HFFc6 (cell line): Measurements from ENCODE around the gene FAM20C. TPM values are rescaled to one million over a fixed set of nuclear protein-coding genes. Genes with fewer than 3 reads are reported as not detected.

ENCODE experiments used
- DNase-seq: peaks from one replicate; pipeline ENCODE4 v3.0.0-alpha.2; 2018
- H3K27ac Mint-ChIP-seq: 2 replicates; pipeline ENCODE4 v1.8.0; 2020; ENCODE audit warnings: mild to moderate bottlenecking, mixed read lengths
- H3K27me3 Mint-ChIP-seq: 2 replicates; pipeline ENCODE4 v1.8.0; 2021; ENCODE audit warnings: mild to moderate bottlenecking, moderate library complexity, mixed read lengths; ENCODE audit not compliant: insufficient read depth
- H3K36me3 Mint-ChIP-seq: 2 replicates; pipeline ENCODE4 v1.8.0; 2021; ENCODE audit warnings: low read depth, mixed read lengths
- H3K4me1 Mint-ChIP-seq: 2 replicates; pipeline ENCODE4 v1.8.0; 2020; ENCODE audit warnings: low read depth, mixed read lengths
- H3K4me3 Mint-ChIP-seq: 2 replicates; pipeline ENCODE4 v1.8.0; 2020; ENCODE audit warnings: mild to moderate bottlenecking, moderate library complexity, mixed read lengths
- H3K9me3 Mint-ChIP-seq: 2 replicates; pipeline ENCODE4 v1.8.0; 2020; ENCODE audit warnings: mild to moderate bottlenecking, mixed read lengths
- total RNA-seq, 6 experiments: library from RNA; stranded (reverse); fragmentation: NEBNext Ultra II Directional; extraction: Animal tissue kit (Norgen Biotek cat#: 25700); gene quantifications; 2 replicates in 1 of 6; 3 replicates in 5 of 6; pipeline ENCODE4 v1.2.3, GENCODE V29; 2021
- TF ChIP-seq, protein P1 (sequence below): fragments of 200-600 bp; sonication (generic); IDR thresholded peaks from 2 replicates; pipeline ENCODE4 v1.5.0; 2021; ENCODE audit warnings: antibody characterized with exemption, mild to moderate bottlenecking

FAM20C gene
- total RNA-seq, 6 experiments from 2014 or later, result 22.2 to 31.1 (median 23.2) TPM

DNA sequence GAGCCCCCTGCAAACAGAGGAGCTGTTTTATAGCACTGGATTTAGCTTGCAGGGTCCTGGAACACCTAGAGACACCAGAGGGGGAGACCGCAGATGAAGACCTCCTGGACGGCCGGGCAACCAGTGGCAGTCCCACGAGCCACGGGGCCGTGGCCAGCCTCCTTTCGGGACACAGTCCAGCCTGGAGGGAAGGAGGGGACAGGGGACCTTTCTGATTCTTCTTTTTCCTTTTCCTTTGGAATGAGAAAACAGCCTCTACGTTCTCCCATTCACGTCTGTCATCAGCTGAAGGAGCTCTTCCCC lies 35.4 kb upstream of the FAM20C start:
- DNase-seq, result no peak
- H3K4me3 Mint-ChIP-seq, result no peak overlapping the region
- H3K27me3 Mint-ChIP-seq, result peaks cover 25% of the 10 kb centered on the region
- TF ChIP-seq, protein P1, sequence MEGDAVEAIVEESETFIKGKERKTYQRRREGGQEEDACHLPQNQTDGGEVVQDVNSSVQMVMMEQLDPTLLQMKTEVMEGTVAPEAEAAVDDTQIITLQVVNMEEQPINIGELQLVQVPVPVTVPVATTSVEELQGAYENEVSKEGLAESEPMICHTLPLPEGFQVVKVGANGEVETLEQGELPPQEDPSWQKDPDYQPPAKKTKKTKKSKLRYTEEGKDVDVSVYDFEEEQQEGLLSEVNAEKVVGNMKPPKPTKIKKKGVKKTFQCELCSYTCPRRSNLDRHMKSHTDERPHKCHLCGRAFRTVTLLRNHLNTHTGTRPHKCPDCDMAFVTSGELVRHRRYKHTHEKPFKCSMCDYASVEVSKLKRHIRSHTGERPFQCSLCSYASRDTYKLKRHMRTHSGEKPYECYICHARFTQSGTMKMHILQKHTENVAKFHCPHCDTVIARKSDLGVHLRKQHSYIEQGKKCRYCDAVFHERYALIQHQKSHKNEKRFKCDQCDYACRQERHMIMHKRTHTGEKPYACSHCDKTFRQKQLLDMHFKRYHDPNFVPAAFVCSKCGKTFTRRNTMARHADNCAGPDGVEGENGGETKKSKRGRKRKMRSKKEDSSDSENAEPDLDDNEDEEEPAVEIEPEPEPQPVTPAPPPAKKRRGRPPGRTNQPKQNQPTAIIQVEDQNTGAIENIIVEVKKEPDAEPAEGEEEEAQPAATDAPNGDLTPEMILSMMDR, result no peak
- no peak overlapping the region for H3K27ac Mint-ChIP-seq
- H3K9me3 Mint-ChIP-seq, result no peaks in the 10 kb centered on the region
- peaks cover 7% of the 10 kb centered on the region for H3K4me1 Mint-ChIP-seq
- H3K36me3 Mint-ChIP-seq, result no peaks in the 10 kb centered on the region

DNA sequence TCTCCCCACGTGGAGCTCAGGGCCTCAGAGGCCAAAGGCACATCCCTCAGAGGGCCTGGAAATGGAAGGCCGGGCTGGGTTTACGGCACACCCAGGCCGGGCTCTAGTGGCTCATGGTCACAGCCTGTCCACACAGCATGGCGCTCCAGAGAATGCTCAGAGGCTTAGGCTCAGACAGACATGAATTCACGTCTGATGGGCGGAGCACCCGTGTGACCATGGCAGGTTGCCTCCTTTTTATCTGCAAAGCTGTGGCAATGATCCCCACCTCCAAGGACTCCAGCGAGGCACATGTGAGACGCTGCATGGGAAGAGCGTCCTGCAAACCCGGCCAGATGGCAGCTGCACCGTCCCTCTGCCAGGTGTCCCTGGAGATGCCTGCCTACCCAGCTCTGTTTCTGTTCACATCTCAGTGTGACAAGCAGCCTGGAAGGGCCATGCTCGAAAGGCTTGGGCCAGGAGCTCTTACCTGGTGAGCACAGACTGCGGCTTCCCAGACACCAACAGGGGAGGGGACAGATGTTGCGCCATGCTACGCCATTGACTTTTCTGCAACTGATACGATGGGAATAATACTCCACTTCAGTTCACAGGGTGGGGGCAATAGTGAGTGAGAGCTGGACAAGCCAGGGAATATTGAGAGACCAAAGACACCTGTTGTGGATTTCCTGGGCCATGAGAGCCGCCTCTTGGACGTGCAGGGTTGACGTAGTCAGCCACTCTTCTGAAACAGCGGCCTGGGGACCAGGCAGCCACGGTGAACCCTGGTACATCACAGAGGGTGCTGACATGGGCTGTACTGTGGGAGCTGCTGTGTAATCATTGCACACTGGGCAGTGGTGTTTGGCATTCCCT lies 34.4 kb upstream of the FAM20C start:
- no peak for DNase-seq
- H3K27ac Mint-ChIP-seq, result no peak overlapping the region
- H3K27me3 Mint-ChIP-seq, result peaks cover 34% of the 10 kb centered on the region

DNA sequence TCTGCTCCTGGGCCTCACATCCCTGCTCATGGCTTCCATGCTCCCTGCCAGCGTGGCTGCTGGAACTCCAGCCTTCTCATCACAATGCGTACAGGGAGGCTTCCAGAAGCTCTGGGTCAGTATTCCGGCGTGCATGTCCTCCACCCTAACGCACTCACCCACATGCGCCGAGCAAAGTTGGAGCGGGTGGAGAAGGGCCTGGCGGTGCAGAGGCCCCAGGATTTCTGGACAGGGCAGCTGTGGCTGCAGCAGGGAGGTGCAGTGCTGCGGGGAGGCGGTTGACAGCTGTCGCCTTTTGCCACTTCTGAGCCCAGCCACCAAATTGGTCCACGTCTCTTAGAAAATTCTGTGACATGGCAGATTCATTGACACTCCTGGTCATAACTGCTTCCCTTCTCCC lies 33.6 kb upstream of the FAM20C start:
- H3K27ac Mint-ChIP-seq, result no peak overlapping the region
- TF ChIP-seq, protein P1, result no peak
- H3K4me1 Mint-ChIP-seq, result peaks cover 7% of the 10 kb centered on the region
- no peaks in the 10 kb centered on the region for H3K36me3 Mint-ChIP-seq
- H3K9me3 Mint-ChIP-seq, result no peaks in the 10 kb centered on the region
- H3K27me3 Mint-ChIP-seq, result peaks cover 41% of the 10 kb centered on the region
- H3K4me3 Mint-ChIP-seq, result no peak overlapping the region
- no peak for DNase-seq

More for the DNA sequence above, 34.4 kb upstream of the FAM20C start:
- TF ChIP-seq, protein P1, result no peak
- H3K36me3 Mint-ChIP-seq, result no peaks in the 10 kb centered on the region
- H3K4me3 Mint-ChIP-seq, result no peak overlapping the region
- H3K9me3 Mint-ChIP-seq, result no peaks in the 10 kb centered on the region
- H3K4me1 Mint-ChIP-seq, result peaks cover 7% of the 10 kb centered on the region

DNA sequence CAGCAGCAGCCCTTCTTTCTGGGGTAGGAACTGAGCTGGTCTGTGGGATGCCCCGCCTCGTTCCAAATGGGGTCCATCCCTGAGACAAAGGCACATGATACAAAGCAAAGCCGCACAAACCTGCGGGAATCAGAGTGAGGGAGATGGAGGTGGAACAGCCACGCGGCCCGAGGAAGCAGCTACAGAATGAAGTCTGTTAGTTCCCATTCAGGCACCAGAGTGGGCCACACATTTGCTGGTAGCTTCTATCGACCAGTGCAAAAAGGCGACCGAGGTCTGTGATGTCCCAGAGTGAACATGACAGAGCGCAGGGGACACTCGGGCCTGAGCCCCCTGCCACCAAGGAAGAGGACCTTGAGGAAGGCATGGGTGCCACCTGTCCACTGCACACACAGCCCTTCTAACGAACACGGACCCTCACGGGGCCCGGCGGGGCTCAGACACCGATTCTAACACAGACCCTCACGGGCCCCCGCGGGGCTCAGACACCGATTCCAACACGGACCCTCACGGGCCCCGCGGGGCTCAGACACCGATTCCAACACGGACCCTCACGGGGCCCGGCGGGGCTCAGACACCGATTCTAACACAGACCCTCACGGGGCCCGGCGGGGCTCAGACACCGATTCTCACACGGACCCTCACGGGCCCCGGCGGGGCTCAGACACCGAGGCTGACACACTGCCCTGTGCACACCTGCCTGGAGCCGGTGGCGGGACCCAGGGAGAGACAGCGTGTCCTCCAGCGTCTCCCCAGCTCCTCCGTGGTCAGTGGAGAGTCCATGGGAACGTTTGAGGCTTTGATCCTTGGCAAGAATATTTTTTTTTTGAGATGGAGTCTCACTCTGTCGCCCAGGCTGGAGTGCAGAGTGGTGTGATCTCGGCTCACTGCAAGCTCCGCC lies 32.8 kb upstream of the FAM20C start:
- Mint-ChIP-seq H3K4me3 (no peak overlapping the region), H3K27me3 (peaks cover 50% of the 10 kb centered on the region), H3K36me3 (no peaks in the 10 kb centered on the region), H3K27ac (no peak overlapping the region), H3K4me1 (peaks cover 7% of the 10 kb centered on the region), H3K9me3 (no peaks in the 10 kb centered on the region)
- TF ChIP-seq, protein P1, result no peak
- no peak for DNase-seq

DNA sequence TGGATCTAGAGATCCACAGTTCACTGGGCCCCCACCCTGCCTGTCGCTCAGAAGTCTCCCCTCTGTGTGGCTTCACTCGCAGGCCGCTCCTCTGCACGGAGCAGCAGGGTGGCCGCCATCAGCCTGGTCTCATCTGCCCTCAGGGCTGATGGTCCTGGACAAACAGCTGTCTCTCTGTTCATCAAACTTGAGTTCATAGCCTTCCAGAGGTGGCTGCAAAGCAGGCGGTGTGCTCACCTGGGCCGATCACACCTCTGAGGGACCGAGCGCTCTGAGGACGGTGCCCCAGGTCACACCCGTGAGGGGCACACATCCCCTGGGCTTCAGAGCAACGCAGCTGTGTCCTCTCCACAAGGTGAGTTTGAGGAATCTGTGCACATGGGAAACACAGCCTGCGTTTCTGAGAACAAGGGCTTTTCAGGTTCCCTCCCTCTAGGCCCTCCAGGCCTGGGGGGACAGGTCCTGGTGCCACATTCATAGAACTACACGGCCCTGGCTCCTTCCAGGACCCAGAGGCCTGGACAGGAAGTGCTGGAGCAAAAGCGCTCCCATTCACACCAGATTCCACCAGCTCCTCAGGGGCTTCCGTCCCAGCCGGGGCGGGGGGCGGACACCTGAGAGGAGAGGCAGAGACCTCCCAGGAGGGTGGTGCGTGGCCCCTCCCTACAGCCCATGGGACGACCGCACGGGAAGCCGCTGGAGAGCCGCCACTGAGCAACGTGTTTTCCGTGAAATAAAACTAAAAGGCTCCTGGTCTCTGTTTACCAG lies 31.2 kb upstream of the FAM20C start:
- H3K4me1 Mint-ChIP-seq, result no peaks in the 10 kb centered on the region
- H3K27me3 Mint-ChIP-seq, result peaks cover 60% of the 10 kb centered on the region
- no peaks in the 10 kb centered on the region for H3K9me3 Mint-ChIP-seq
- no peak overlapping the region for H3K4me3 Mint-ChIP-seq
- TF ChIP-seq, protein P1, result no peak
- H3K27ac Mint-ChIP-seq, result no peak overlapping the region
- H3K36me3 Mint-ChIP-seq, result no peaks in the 10 kb centered on the region
- DNase-seq, result no peak
